GM13977 (cell line): ENCODE data around the gene ZNF774.
A peak's percentile ranks its signal among the peaks of the same experiment; 100 is the strongest.

ENCODE experiments used
- DNase-seq: peaks from one replicate; pipeline ENCODE4 v3.0.0; 2012; ENCODE audit warnings: low spot score
- in situ Hi-C: fragments of 300-500 bp; cut with MboI; formaldehyde crosslinking; loops from one replicate; pipeline ENCODE4 v1.12.0; 2022; ENCODE audit warnings: low sequenced_read_pairs, low pct_unique_long_range_greater_than_20kb, mixed read lengths, inconsistent platforms; ENCODE audit not compliant: unreplicated experiment
- TF ChIP-seq, protein P1 (sequence below): IDR thresholded peaks from 2 replicates; pipeline ENCODE4 v1.5.1; 2012; ENCODE audit warnings: mild to moderate bottlenecking, control low read depth; ENCODE audit not compliant: insufficient read depth; ENCODE audit errors: extremely low read depth, missing control alignments

Gene ZNF774

DNA sequence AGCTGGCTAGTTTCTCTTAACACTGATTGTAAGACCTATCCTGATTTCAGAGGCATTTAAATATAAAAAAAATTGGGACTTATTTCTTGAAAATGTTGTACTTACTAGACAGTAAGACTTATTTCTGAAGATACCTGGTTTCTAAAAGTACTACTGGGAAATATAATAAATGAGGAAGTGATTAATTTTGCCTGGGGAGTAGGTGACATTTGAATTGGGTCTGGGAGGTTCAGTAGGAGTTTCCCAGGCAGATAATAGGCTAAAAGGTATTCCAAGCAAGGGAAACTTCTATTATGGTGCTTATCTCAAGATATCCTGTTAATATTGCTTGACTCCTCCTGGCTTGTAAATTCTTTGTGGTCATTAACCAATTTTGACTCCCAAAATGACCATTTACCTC is 29.4 kb downstream of the ZNF774 start:
- TF ChIP-seq, protein P1, sequence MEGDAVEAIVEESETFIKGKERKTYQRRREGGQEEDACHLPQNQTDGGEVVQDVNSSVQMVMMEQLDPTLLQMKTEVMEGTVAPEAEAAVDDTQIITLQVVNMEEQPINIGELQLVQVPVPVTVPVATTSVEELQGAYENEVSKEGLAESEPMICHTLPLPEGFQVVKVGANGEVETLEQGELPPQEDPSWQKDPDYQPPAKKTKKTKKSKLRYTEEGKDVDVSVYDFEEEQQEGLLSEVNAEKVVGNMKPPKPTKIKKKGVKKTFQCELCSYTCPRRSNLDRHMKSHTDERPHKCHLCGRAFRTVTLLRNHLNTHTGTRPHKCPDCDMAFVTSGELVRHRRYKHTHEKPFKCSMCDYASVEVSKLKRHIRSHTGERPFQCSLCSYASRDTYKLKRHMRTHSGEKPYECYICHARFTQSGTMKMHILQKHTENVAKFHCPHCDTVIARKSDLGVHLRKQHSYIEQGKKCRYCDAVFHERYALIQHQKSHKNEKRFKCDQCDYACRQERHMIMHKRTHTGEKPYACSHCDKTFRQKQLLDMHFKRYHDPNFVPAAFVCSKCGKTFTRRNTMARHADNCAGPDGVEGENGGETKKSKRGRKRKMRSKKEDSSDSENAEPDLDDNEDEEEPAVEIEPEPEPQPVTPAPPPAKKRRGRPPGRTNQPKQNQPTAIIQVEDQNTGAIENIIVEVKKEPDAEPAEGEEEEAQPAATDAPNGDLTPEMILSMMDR, result no peak
- in situ Hi-C loops, result no loop called here
- no peak for DNase-seq

DNA sequence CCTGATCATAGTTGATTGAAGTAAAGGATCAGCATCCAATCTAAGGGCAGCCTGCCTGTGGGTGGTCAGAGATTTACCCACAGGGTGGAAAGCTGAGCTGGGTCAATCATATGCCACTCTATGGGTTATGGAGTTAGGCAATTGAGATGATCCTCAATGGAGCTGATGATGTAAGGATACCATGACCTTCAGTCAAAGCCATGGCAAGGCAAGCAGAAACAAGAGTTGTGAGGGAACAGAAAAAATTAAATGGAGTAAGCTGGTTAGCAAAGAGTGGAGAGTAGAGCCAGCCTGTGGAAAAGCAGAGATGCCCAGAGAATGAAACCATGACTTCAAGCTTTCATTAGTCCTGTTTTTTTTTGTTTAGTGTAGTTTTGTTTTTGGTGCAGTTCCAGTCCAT is 30.2 kb downstream of the ZNF774 start:
- no peak for DNase-seq
- TF ChIP-seq, protein P1, result no peak
- in situ Hi-C loops, result no loop called here

DNA sequence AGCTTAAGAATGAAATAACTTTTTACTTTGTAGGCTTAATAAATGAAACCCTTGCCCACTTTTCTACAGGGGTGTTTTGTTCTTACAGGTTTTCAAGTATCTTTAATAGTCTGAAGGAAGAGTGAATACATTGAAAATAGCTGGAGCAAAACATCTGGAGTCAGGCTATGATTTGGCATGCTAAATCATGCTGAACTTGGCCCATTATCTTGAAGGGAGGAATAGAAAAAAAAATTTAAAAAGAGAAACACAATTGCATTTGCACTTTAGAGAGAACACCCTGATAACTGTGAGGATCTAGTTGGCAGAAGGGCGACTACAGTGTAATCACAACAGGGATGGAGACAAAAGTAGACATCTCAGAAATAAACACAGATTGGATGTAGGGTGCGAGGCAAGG is 34.1 kb downstream of the ZNF774 start:
- TF ChIP-seq, protein P1, result no peak
- DNase-seq, result no peak
- in situ Hi-C loops, result no loop called here

DNA sequence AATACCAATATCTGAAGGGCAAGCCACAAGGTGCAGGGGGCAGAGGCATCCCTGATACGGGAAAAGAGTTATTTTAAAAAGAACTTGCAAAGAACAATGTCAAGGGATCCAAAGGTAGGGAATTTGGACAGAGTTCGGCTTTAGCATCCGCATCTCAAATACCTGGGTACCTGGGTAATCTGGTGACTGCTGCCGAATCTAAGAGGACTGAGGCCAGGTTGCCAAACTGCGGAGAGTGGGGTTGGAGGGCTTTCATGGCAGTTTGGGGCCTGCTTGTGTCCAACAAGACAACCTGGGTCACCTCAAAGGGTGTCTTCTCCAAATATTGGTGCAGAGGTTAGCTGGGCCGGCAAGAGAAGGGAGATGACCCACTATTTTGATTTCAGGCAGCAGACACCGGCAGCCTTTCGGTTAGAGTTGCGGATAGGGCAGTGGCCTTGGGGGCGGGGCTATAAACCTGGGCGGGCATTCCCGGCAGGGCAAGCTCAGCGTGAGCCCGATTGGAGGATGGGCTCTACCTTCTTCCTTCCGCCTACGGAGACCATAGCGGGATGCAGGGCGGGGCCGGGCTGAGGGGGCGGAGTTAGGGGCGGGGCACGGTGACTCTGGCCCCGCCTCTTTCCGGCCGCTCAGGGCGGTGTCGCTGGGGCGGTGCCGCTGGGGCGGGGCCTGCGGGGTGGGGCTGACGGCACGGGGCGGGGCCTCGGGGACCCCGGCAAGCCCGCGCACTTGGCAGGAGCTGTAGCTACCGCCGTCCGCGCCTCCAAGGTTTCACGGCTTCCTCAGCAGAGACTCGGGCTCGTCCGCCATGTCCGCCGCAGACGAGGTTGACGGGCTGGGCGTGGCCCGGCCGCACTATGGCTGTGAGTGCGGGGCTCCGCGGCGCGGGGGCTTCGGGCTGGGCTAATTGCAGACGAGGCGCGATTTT is 35.7 kb downstream of the ZNF774 start, which contains the start of gene IQGAP1:
Gene IQGAP1, plus strand, starts transcription at position 709 of the 928 bp plus-strand sequence. Its CDS starts 100 bp downstream, at position 809.
- DNase-seq, result peak; percentile 97
- in situ Hi-C loops, result no loop called here
- TF ChIP-seq, protein P1, result no peak

DNA sequence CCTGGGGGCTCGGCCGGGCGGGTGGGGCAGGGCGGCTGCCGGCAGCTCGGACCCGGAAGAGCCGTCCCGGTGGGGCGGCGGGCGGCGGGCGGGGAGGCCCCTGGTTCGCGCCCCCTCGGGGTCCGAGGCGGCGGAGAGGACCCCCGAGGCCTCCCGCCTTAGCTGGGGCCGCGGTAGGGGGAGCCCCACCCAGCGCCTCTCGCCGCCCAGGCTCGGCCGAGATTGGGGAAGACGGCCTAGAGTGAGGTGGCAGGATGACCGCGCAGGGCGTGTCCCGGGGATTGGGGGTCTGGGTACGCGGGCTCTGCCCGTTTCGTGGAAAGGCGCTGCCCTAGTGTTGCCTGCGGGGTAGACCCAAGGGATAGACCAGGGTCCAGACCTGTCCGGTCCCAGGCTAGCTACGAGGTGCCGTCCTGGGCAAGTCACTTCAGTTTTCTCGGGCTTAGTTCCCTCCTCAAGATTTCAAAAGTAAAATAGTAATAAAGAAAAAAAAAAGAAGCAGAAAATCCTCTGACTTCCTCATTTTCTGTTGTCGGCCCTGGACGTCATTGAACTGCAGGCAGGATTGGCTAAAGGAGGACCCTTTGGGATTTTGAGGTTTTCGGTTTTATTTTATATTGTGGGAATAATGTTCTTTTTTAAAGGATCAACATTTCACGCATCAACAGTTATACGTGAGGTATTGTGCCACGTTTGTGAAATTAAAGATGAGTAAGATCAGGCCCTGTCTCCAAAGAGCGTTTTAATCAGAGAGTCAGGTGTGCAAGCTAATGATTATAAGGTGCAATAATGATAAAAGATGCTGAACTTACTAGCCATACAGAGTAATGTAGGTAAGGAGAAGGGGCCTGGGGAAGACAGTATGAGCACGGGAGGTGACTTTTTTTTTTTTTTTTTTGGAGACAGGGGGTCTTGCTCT is 36.6 kb downstream of the ZNF774 start:
- peak; percentile 64 for DNase-seq
- TF ChIP-seq, protein P1, result peak; percentile 5
- in situ Hi-C loops, result no loop called here

DNA sequence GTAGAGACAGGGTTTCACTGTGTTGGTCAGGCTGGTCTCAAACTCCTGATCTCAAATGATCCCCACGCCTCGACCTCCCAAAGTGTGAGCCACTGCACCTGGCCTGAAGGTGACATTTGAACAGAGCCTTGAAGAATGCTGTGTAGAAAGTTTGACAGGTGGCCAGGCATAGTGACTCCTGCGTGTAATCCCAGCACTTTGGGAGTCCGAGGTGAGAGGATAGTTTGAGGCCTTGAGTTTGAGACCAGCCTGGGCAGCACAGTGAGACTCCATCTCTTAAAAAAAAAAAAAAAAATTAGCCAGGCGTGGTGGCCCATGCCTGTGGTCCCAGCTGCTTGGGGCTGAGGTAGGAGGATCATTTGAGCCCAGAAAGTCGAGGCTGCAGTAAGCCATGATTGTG is 37.4 kb downstream of the ZNF774 start:
- TF ChIP-seq, protein P1, result no peak
- in situ Hi-C loops, result no loop called here
- no peak for DNase-seq
